NOMO-1 (cell line): ENCODE measurements around the gene HOXA7.

Source experiments
- DNase-seq, 2 experiments: peaks; one replicate each; lab custom pipeline; 2025; ENCODE audit not compliant: unreplicated experiment in 2 of 2; lab: John Stamatoyannopoulos, UW

The HOXA7 gene

GRCh38 chr7:27156508-27156898 is at the start of gene HOXA7:
Gene HOXA7 (minus strand): TSS chr7:27156675. CDS start chr7:27156545, 130 bp downstream.
- DNase-seq, result peak; percentile 75 to 86

DNA sequence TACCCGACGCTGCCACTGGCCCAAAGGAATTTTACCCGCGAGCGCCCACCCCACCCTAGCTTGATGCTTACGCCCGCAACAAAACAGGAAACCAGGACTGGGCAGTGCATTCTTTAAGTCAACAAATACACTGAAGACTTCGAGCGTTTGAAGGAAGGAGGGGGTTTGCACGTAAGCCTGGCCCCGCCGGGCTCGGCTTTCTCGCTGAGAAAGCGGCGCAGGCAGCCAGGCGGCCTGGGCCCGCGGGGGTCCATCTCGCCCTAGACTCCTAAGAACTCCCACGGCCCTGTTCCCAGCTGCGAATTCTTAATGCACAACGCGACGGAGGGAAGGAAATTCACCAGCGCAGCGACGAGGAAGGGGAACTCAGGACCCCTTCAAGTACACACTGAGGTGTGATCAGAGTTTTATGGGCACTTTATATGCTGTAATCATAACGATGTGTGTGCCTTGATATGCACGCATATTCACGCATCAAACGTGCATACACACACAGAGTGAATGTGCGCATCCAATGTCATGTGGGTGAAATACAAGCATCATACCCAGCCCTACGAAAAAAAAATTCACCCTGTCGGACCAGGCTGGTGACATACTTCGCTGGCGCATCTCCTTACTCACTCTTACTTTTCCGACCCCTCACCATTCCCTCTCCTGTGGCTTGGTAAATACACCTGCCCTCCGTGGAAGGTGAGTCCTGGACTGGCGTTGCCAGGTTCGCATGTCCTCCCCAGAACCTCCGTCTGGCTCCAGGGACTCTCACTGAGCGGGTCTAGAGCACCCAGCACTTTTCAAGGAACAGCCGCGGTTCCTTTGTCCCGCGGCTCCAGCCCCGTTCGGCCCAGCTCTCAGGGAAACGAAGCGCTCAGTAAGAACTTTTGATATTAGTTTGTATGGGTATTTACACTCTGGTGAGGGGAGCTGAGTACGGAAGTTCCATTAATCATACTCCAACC is 49.1 kb upstream of the HOXA7 start:
- no peak for DNase-seq

- no peak for DNase-seq
Measured at GRCh38 chr7:27204851-27205322, 48.4 kb upstream of the HOXA7 start.

GRCh38 chr7:27203964-27204594 is 47.6 kb upstream of the HOXA7 start:
- no peak for DNase-seq

- DNase-seq, result no peak
Measured at GRCh38 chr7:27203365-27203953, 47.0 kb upstream of the HOXA7 start.

DNA sequence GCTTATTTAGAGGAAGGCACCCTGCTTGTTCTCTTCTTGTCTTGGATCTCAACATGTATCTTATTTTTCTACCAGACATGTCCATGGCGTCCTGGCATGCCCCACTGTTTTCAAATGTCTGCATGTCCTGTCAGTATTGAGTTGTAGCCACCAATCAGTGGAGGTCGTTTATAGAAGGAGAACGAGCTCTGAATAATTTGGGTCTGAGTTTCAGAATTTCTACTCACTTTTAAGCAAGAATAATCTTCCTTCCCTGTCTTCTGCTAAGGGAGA is 46.3 kb upstream of the HOXA7 start:
- no peak for DNase-seq

DNA sequence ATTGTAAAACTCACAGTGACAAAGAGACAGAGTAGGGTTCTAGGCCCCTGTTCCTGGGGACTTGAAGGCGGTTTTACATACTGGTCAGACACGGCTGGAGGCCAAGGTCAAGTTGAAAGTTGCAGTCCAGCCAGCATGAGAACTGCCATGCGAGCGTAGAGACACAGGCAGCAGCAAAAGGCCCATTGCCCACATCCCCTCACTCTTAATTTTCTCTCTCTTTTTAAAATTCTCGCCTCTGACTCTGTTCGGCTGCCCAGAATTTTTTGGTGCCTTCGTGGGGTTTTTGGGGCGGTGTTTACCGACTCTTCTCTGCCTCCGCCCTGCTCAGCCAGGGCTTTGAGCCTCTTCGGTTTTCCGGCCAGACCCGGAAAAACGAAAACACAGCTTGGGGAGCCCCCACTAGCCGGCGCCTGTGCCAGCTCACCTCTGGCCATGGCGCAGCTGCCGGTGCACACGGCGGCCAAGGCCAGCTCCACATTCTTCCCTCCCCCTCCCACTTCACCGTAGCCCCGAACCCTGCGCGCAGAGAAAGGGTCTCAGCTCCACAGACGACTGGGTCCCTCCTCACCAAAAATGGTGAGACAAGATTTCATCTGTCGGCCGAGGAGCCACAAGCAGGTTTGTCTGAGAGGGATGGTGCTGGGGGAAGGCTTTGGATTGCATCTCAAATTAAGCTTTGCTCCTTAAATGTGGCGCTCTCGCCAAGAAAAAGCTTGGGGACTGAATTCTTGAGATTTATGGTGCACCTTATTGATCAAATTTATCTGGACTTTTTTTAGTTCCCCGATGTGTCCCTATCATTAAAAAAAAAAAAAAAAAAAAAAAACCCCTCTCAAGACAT is 45.8 kb upstream of the HOXA7 start:
- no peak for DNase-seq

DNA sequence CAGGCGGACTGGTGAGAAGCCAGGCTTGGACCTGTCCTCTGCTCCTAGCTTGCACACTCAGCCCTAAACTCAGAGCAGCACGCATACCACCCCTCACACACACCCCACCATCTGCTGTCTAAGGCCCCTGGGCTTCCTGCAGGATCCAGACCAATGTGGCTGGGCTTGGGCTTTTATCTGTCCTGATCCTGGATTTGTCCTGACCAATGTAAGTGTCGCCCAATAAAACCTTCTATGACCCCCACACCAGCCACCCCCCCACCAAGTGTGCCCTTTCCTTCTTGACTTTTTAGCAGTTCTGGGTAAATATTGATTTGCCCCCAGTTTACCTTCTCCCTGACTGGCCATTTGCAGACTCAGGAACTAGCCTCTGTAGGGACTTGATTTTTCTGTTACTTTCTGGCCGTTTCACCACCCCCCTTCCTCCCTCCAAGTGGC is 45.1 kb upstream of the HOXA7 start:
- no peak for DNase-seq

GRCh38 chr7:27200761-27201579 is 44.5 kb upstream of the HOXA7 start:
- DNase-seq, result peak; percentile 68 to 83

DNA sequence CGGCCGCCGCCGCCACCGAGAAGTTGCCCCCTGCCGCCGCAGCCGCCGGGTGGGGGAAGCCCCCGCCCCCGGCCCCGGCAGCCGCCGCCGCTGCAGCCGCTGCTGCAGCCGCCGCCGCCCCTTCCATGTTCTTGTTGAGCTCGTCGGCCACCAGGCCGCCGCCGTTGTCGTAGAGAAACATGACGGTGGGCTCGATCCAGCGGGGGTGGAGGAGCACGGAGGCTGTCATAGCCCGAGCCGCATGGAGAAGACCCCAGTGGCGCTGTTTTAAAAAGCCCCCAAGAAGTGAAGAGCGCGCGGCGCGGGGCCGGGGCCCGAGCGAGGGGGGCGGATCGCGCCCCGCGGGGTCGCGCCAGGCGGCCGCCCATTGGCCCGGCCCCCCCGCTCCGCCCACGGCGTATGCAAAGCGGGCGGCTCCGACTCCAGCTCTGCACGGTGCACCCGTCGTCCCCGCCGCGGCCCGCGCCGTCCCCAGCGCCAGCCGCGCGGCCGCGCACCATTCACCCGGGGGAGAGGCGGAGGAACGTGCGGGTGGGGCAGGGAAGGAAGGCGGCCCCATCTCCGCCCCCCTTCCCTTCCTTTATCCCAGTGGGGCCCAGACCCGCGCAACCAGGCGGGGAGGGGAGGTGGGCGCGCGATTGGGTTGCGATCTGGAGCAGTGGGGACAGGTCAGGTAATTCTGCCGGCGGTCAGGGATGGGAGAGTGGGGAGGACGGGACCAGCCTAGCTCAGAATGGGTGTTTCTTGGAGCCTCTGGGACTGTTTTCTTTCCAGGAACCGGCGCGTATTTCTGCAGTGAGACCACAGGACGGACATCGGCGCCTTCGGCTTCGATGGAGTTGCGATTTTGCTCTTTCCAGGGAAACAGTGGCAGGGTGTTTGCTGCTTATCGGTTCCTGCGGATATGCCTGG is 43.6 kb upstream of the HOXA7 start, which contains the start of gene HOXA13:
TSS of gene HOXA13 (minus strand) at position 243 of the 912 bp plus-strand sequence. CDS start at position 229, 14 bp downstream.
- peak; percentile 45 to 53 for DNase-seq

- DNase-seq, result peak in 1 of 2 experiments; percentile 26
Measured at GRCh38 chr7:27198871-27199801, 42.7 kb upstream of the HOXA7 start.

DNA sequence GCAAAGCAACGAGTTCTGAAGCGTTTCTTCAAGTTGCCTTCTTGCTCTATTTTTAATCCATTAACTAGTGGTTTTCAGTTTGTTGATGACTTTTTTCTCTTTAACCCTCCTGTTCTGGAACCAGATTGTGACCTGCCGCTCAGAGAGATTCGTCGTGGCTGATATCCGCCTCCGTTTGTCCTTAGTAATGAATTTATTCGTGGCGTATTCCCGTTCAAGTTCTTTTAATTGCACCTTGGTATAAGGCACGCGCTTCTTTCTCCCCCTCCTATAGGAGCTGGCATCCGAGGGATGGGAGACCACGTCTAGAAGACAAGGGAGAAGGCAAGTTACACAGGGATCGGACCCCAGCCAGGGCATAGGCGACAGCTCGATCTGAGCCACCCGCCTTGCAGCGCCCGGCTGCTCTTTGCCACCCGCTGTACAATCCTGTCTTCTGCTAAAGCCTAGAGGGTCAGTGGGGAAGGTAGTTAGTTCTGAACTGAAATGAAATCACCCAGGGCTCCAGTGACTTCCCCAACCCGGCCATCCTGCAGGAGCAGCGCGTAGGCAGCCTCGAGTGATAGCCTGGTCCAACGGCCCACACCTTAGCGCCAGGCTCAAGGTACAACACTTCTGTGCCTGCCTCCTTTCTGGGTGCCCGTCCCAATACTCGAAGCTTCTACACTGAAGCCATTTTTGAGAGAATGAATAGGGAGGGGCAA is 41.8 kb upstream of the HOXA7 start:
- no peak for DNase-seq

DNA sequence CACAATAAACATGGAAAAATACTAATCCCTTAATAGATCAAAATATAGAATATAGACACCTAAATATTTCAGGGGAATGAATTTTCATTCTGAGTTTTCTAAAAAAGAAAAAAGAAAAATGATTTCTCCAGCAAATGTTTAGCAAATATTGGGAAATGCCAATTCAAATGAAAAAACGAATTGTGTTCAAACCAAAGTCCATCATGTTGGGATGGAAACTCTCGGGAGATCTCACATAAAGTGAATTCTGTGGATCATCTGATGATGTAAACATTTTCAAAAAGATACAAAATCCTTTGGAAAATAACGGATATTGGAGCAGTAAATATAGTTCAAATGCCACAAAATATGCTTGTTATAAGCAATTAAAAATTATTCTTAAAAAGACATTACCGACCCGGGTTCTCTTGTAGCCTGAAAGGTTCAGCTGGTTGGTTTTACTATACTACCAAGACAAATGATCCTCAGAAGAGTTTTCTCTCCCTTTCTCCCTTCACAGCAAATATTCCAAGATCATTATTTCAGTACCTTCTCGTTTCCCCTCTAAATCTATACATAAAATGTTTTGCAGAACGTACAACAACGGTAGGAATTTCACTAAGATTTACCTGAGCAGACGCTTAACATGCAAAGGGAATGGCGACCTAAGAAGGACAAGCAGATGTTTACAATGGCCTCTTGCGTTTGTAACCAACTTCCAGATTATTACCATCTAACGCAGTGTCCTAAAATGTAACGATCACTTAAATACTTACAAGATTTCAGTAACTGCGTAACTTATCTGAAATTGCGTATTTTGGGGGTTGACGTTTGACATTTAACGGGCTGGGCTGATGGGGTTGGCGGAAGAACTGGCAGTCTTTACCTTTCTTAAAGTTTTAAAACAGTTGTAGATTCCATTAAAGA is 40.9 kb upstream of the HOXA7 start:
- DNase-seq, result peak in 1 of 2 experiments; percentile 24

DNA sequence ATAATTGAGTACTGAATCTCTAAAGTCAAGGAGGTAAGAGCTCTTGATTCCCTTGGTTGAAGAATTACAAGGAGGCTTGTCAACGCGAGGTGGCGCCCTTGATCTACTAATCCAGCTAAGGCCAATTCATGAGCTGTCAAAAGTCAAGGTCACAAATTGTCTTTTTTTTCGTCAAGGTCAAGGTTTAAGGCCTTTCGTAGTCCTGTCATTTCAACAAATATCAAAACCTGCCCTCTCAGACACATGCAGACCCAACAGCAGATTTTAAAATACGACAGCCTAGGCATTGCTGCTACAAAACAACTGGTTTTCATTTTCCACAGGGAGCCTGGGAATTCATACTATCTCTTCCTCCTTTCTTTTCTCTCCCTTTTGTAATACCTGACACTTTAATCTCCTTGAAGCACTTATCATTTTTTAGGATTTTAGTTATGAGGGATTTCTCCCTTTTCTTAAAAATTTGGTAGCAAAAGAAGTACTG is 39.9 kb upstream of the HOXA7 start:
- DNase-seq, result peak; percentile 23 to 77

DNA sequence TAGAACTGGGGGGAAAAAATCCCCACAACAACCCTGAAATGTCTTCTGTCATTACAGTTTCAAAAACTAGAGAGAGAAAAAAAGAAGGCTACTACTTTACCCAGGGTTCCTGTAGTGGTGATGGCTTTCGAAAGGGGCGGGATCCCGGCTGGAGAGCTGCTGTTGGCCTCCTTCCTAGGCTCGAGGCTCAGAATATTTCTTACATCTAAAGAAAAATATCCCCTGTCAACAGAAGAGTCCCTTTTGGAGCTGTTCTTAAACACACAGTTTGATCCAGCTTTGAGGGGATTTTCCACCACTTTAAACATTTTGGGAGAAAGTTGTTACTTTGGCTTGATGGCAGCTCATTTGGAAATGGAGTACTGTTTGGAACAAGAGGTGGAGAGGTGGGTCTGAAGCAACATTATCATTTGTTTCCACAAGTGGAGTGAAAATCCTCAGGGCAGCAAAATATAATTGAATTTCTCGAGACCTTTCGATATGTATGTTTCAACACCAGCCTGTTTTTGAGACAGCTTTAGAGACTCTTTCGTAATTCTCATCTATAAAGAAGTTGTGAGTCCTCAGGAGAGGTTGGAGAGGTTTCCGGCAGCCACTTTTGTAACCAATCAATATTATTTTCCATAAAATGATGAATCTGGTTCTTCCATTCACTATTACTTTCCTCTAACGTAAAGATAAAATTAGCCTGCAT is 38.4 kb upstream of the HOXA7 start:
- peak in 1 of 2 experiments; percentile 35 for DNase-seq
